Measurements from ENCODE around the gene ACAP3. TPM values are rescaled to one million over a fixed set of nuclear protein-coding genes. Genes with fewer than 3 reads are reported as not detected.

ACAP3 gene
- total and polyA plus RNA-seq, 10 of the 15 experiments (the other 5 are each of a cell fraction or from before 2014, with no cell fraction given): 0.05 to 34.2 (median 7.1) TPM

- FAIRE-seq (no peak), DNase-seq (ENCODE audit: low read depth, low spot score) (no peak), ATAC-seq (no peak)
- H2AFZ ChIP-seq (ENCODE audit: control insufficient read depth, low read depth, low read length): no peak overlapping the region
- no peaks in the 10 kb centered on the region for H3K4me1 ChIP-seq (ENCODE audit: control insufficient read depth, insufficient read depth, low read length)
- SMC1A ChIA-PET (ENCODE audit: uncharacterized antibody, unreplicated experiment): no interaction called here
- intact Hi-C loops (cut with micrococcal nuclease; ENCODE audit: unreplicated experiment) (no loop called here), in situ Hi-C loops (cut with MboI) (no loop called here)
- peaks cover 1 to 5% of the 10 kb centered on the region in 2 experiments; a peak in 3 of 4 replicates for H3K27me3 ChIP-seq (replicated peaks in 1 of 2; ENCODE audit: control insufficient read depth in 2 of 2, insufficient read depth in 2 of 2, low read length in 1 of 2)
- RAD21 ChIA-PET (ENCODE audit: unreplicated experiment): no interaction called here
- 68% methylated on average over 23 of the region's 23 CpGs for WGBS (ENCODE audit: insufficient coverage, insufficient replicate concordance, low lambda C conversion rate, missing lambda C conversion rate)
- H3K27ac ChIP-seq (ENCODE audit: control insufficient read depth, insufficient read depth): no peak overlapping the region
- CTCF ChIA-PET: no interaction called here
- H3K4me3 ChIP-seq: no peak overlapping the region
- no peak for TF ChIP-seq SIX5 (IDR thresholded peaks at IDR 0.05; ENCODE audit: low read depth, low read length, severe bottlenecking)
- TF ChIP-seq PKNOX1 (IDR thresholded peaks at IDR 0.05): no peak
- no peak for TF ChIP-seq BHLHE40 (IDR thresholded peaks at IDR 0.05; ENCODE audit: borderline replicate concordance in 1 of 2, low read depth in 2 of 2, low read length in 1 of 2)
- no peak for TF ChIP-seq CREM (IDR thresholded peaks at IDR 0.05; ENCODE audit: low read depth)
- TF ChIP-seq FOXK2 (IDR thresholded peaks at IDR 0.05): no peak
- no peak for TF ChIP-seq CHD4 (IDR thresholded peaks at IDR 0.05)
- TF ChIP-seq IRF4 (IDR thresholded peaks at IDR 0.05; ENCODE audit: low read depth, low read length): no peak
- no peak for TF ChIP-seq SP1 (IDR thresholded peaks at IDR 0.05; ENCODE audit: low read depth, low read length)
- TF ChIP-seq HDAC2 (IDR thresholded peaks at IDR 0.05): no peak
- no peak for TF ChIP-seq CUX1 (IDR thresholded peaks at IDR 0.05; ENCODE audit: insufficient replicate concordance, low read depth, low read length)
- TF ChIP-seq STAT1 (conservative IDR thresholded peaks at IDR 0.05): no peak
- TF ChIP-seq ZNF622 (IDR thresholded peaks at IDR 0.05): no peak
- POLR2A ChIA-PET: no interaction called here
- no peaks in the 10 kb centered on the region for H3K79me2 ChIP-seq (ENCODE audit: control insufficient read depth, insufficient read depth, low read length)
- H3K9me3 ChIP-seq (replicated peaks; ENCODE audit: control insufficient read depth, insufficient read depth, low read length): no peaks in the 10 kb centered on the region
- no peaks in the 10 kb centered on the region for H3K36me3 ChIP-seq (ENCODE audit: control insufficient read depth in 2 of 2, insufficient read depth in 2 of 2, low read length in 1 of 2)
- no peaks in the 10 kb centered on the region for H4K20me1 ChIP-seq (ENCODE audit: control insufficient read depth, insufficient read depth)
- H3K4me2 ChIP-seq (ENCODE audit: control insufficient read depth, insufficient read depth): no peak overlapping the region
- no peak overlapping the region for H3K9ac ChIP-seq (ENCODE audit: control insufficient read depth, insufficient read depth, low read length)
- no TSS peak for BruUV-seq (replicated peaks)
These were observed 63.9 kb downstream of the ACAP3 start for GRCh38 chr1:1243807-1244191.
